ENCODE measurements around the gene C16orf78. TPM values are rescaled to one million over a fixed set of nuclear protein-coding genes. Genes with fewer than 3 reads are reported as not detected.

Gene C16orf78
- polyA plus RNA-seq, 3 donors: not detected

GRCh38 chr16:49333259-49333597, 40.4 kb upstream of the C16orf78 start:
- peaks cover 0 to 7% (median 3%) of the 10 kb centered on the region in 3 donors for H3K27me3 Mint-ChIP-seq (ENCODE audit: low read depth in 3 of 3)

DNA sequence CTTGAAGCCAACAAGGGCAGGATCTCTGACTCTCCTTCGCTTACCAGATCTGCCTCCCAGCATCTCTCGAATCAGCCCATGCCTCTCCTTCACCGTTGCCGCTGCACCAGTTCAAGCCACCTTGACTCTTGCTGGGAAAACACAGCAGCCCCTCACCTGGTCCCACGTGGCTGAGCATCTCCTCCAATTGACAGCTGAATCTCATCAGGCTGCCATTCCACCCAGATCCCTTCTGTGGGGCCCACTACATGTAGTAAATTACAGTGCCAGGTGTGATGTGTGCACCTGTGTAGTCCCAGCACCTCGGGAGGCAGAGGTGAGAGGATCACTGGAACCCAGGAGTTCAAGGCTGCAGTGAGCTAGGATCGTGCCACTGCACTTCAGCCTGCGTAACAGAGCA, 37.8 kb upstream of the C16orf78 start:
- H2AFZ ChIP-seq (ENCODE audit: insufficient read depth, low read depth, low read length, poor library complexity, severe bottlenecking): no peak overlapping the region
- no peaks in the 10 kb centered on the region for H4K20me1 ChIP-seq (ENCODE audit: insufficient read depth, low read length)
- no peaks in the 10 kb centered on the region for H3K4me1 Mint-ChIP-seq
- no peaks in the 10 kb centered on the region for H3K36me3 ChIP-seq (replicated peaks in 1 of 2; ENCODE audit: control insufficient read depth in 1 of 2, insufficient read depth in 2 of 2, low read length in 2 of 2)
- intact Hi-C loops (cut with micrococcal nuclease): no loop called here
- DNase-seq: no peak
- no peak overlapping the region for H3K27ac Mint-ChIP-seq
- peaks cover 0 to 1% (median 0%) of the 10 kb centered on the region in 7 donors for H3K9me3 Mint-ChIP-seq
- TF ChIP-seq CTCF (IDR thresholded peaks at IDR 0.05): no peak
- no peaks in the 10 kb centered on the region for H3K9me3 ChIP-seq (replicated peaks in 1 of 2; ENCODE audit: control insufficient read depth in 1 of 2, insufficient read depth in 1 of 2, low read length in 2 of 2)
- peaks cover 5 to 10% (median 6%) of the 10 kb centered on the region in 3 donors for H3K27me3 Mint-ChIP-seq (ENCODE audit: low read depth in 3 of 3)
- H3K27ac ChIP-seq (ENCODE audit: low read depth in 1 of 2, low read length in 2 of 2): no peak overlapping the region
- WGBS (ENCODE audit: insufficient coverage): 78% methylated on average over 5 of the region's 8 CpGs
- no peaks in the 10 kb centered on the region for H3K79me2 ChIP-seq (ENCODE audit: insufficient read depth, low read length)
- H3K4me3 ChIP-seq (replicated peaks in 1 of 3; ENCODE audit: low read depth in 2 of 3, low read length in 3 of 3): no peak overlapping the region
- H3K27me3 ChIP-seq (ENCODE audit: control insufficient read depth in 2 of 2, insufficient read depth in 2 of 2, low read length in 2 of 2): no peaks in the 10 kb centered on the region
- no peaks in the 10 kb centered on the region for H3K4me1 ChIP-seq (ENCODE audit: control insufficient read depth in 1 of 2, insufficient read depth in 2 of 2, low read length in 2 of 2)
- no peaks in the 10 kb centered on the region for H3K36me3 Mint-ChIP-seq
- H3K9ac ChIP-seq (ENCODE audit: insufficient read depth, low read length, poor library complexity, severe bottlenecking): no peak overlapping the region
- H3K4me2 ChIP-seq (replicated peaks; ENCODE audit: extremely low read depth, low read length, poor library complexity, severe bottlenecking): no peak overlapping the region
- no peak overlapping the region for H3K4me3 Mint-ChIP-seq

More at GRCh38 chr16:49333259-49333597, 40.4 kb upstream of the C16orf78 start:
- no peak overlapping the region for H3K27ac Mint-ChIP-seq
- no peak overlapping the region for H2AFZ ChIP-seq (ENCODE audit: insufficient read depth, low read depth, low read length, poor library complexity, severe bottlenecking)
- no peak overlapping the region for H3K27ac ChIP-seq (ENCODE audit: low read depth in 1 of 2, low read length in 2 of 2)
- no peak overlapping the region for H3K4me3 ChIP-seq (replicated peaks in 1 of 3; ENCODE audit: low read depth in 2 of 3, low read length in 3 of 3)
- H3K4me3 Mint-ChIP-seq: no peak overlapping the region
- no peaks in the 10 kb centered on the region for H3K4me1 Mint-ChIP-seq
- intact Hi-C loops (cut with micrococcal nuclease): no loop called here
- 84% methylated on average over 7 of the region's 7 CpGs for WGBS (ENCODE audit: insufficient coverage)
- H3K36me3 Mint-ChIP-seq: no peaks in the 10 kb centered on the region
- no peaks in the 10 kb centered on the region for H3K9me3 ChIP-seq (replicated peaks in 1 of 2; ENCODE audit: control insufficient read depth in 1 of 2, insufficient read depth in 1 of 2, low read length in 2 of 2)
- H3K36me3 ChIP-seq (replicated peaks in 1 of 2; ENCODE audit: control insufficient read depth in 1 of 2, insufficient read depth in 2 of 2, low read length in 2 of 2): no peaks in the 10 kb centered on the region
- no peaks in the 10 kb centered on the region for H4K20me1 ChIP-seq (ENCODE audit: insufficient read depth, low read length)
- no peak overlapping the region for H3K9ac ChIP-seq (ENCODE audit: insufficient read depth, low read length, poor library complexity, severe bottlenecking)
- peaks cover 0 to 1% (median 0%) of the 10 kb centered on the region in 7 donors for H3K9me3 Mint-ChIP-seq
- H3K79me2 ChIP-seq (ENCODE audit: insufficient read depth, low read length): no peaks in the 10 kb centered on the region
- H3K4me2 ChIP-seq (replicated peaks; ENCODE audit: extremely low read depth, low read length, poor library complexity, severe bottlenecking): no peak overlapping the region
- no peaks in the 10 kb centered on the region for H3K4me1 ChIP-seq (ENCODE audit: control insufficient read depth in 1 of 2, insufficient read depth in 2 of 2, low read length in 2 of 2)
- DNase-seq: no peak
- no peak for TF ChIP-seq CTCF (IDR thresholded peaks at IDR 0.05)
- no peaks in the 10 kb centered on the region for H3K27me3 ChIP-seq (ENCODE audit: control insufficient read depth in 2 of 2, insufficient read depth in 2 of 2, low read length in 2 of 2)
